GM18873 (cell line): ENCODE results near the gene BNIP3.
A peak's percentile ranks its signal among the peaks of the same experiment; 100 is the strongest.

Experiments
- ATAC-seq: cut with Tn5 transposase; IDR thresholded peaks from one replicate; pipeline ENCODE4 v1.9.1; 2021; ENCODE audit warnings: mild to moderate bottlenecking, moderate library complexity, moderate number of reproducible peaks; ENCODE audit not compliant: unreplicated experiment, low FRiP score

Gene BNIP3, protein sequence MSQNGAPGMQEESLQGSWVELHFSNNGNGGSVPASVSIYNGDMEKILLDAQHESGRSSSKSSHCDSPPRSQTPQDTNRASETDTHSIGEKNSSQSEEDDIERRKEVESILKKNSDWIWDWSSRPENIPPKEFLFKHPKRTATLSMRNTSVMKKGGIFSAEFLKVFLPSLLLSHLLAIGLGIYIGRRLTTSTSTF

DNA sequence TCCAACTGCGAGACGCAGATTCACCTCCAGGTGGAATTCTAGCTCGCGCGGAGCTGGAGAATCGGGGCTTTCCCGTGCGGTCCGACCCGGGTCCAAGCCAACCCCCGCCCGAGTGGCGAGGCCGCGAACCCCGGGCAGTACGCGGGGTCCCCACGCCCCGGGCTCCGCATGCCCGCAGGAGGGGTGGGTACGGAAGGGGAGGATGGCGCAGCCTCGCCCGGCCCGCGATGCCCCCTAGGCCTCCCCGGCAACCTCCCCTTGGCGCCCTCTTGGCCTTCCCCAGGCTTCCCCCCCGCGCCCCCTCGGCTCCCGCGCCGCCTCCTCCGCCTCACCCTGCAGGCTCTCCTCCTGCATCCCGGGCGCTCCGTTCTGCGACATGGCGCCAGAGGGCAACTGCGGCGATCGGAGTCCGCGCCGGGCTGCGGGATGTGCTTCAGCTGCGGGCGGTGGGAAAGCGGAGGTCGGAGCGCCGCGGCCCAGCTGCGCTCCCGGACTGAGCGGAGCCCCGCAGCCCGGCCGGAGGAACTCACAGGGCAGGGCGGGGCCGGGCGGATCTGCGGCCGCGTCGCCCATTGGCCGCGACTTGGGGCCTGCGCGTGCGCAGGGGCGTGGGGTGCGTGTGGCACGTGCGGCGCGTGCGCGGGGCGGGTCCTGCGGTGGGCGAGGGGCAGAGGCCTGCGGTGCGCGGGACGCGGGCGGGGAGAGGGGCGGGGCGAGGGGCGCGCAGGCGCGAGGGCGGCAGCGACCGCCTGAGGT lies at the start of gene BNIP3:
TSS of gene BNIP3 (minus strand) at position 495 of the 756 bp plus-strand sequence. CDS start at position 378, 117 bp downstream.
- peak; percentile 66 for ATAC-seq

DNA sequence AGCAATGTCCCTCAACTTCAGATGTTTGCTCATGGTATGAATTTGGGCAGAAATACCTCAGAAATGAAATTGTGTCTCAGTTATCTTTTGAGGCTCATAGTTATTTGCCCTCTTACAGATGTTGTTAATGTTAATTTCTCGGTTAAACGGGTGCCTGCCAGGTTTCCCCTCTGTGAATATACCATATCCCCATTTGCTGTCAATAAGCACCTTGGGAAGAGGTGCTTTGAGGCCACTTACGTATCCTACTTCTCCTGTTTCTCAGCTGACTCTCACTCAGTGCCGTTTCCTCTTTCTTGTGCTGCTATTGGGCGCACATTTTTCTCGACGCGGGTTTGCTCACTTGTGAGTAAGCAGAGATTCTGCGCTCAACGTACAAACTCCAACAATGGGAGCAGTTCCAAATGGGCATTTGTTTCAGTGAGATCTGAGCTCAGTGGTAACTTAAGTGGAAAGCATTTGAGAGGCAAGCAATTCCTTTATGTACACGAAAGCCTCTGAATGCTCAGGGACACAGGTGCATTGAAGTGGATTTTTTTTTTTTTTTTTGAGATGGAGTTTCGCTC lies 49.3 kb upstream of the BNIP3 start:
- no peak for ATAC-seq

DNA sequence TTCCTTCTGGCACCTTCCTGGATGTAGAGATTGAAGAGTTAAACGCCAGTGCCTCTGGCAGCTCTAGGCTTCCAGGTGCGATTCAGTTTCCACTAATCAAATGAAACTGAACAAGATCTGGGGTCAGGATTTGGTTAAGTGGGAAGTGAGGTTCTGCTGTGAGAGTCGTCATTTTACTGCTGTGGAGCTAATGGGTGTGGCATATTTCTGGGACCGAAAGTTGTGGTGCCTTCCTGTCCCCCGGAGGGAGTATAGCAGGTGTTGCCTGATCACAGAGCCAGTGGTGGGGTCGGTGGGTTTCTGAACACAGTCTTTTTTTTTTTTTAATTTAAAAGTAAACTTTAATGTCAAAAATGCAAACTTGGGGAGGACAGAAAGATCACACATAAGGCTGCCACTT lies 47.0 kb upstream of the BNIP3 start:
- no peak for ATAC-seq

DNA sequence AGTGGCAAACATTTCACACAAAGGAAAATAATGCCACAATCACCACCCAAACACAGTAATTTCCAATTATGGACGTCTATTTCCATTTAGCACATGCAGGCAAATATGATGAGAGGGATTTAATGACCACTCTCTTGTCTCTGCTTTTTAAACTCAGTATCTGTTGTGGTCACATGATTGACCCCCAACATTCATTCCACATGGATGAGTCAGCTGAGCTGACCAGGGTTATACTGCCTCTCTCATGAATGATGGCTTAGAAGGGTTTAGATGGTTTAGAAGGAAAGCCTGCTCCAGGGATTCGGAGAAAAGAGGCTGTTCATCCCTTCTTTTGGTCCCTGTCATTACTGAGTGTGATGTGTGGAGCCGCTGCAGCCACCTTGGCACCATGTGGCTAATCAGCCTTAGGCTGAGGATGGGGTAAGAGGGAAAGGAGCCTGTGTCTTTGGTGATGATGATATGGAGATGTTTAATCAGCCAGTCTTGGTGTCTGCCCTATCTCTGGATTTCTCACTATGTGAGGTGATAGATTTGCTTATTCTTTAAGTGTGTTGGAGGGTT lies 45.8 kb upstream of the BNIP3 start:
- no peak for ATAC-seq

DNA sequence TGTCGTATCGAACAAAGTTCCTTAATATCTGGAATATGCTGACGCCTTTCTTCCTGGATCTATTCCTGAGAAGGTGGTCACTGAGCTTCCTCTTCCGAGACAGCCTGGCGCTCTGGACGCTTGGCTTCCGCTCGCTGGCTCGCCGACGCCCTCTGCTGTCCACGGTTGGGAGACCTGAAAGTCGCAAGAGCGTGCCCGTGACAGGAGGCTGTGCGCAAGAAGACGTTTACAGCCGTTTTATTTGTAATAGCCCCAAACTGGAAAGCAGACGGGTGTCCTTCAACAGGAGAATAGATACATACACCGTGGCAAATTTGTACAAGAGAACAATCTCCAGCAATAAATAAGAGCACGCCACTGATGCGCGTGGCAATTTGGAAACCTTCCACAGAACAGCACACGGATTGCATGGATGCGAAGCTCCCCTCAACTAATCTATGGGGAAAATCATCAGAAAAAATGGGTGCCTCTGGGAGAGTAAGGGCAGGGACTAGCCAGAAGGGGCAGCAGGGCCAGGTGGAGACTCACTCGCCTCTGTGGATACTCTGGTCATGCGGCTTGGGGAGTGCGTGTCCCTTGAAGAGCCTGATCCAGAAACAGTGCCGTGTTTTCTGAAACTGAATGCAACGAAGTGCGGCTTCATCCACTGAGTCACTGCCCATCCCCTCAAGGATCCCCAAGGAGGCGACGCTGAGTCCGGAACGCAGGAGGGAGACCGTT lies 41.5 kb upstream of the BNIP3 start:
- peak; percentile 56 for ATAC-seq

DNA sequence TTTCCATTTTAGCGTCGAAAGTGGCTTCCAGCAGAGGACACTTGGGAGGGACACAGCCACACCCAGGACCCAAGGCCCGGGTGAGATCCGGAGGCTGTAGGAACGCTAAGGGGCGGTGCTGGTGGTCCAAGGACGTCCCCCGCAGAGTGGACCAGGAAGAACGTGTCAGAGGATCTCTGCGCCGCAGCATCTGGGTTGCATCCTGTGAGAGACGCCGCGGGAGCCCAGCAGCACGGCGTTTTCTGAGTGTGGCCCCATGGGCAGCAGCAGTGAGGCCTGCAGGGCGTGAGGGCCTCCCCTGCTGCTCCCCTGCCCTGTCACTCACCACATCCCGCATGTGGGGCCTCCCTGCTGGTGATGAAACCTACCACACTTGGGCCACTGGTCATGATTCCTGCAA lies 40.5 kb upstream of the BNIP3 start:
- no peak for ATAC-seq

DNA sequence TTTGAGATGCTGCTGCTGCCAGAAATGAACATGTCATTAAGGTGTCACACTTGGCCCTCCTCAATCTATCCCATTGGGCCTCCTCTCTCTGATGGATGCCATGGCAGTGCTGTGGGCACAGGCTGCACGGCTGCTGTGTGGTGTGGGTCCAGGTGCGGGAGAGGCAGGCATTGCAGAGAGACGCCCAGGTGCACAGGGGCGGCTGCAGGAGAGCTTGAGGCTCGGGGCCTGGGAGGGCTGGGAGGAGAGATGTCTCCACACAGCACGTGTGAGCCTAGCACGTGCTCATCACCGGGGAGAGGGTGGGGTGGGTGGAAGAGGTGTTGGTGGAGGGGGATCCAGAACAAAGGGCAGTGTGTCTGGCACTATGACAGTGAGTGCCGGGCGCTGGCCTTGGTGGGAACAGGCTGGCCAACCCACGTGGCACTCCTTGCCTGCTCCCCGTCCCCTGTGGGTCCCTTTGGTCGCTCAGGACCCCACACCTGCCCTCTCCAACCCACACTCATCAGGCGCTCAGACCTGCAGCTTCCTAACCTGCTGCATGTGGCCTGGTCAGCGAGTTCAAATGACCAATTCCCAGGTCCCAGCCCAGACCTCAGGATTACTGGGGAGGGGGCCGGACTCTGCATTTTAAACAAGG lies 39.9 kb upstream of the BNIP3 start:
- ATAC-seq, result no peak

DNA sequence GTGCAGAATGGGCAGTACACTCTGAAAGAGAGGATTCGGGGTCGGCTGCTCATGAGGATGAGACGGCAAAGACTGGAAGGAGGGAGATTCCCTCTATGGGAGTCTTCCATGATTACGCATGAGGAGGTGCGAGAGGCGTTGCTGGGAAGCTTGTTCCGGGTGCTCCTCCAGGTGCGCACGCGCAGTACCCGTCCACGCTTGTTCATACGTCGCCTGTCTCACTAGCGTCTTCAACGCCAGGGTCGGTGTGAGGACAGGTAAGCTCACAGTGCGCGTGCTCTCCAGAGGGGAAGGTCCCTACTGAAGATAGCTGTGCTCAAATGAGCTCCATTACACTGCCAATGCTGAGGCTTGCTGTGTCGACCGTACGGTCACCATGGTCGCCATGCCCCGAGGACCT lies 39.3 kb upstream of the BNIP3 start:
- ATAC-seq, result no peak

DNA sequence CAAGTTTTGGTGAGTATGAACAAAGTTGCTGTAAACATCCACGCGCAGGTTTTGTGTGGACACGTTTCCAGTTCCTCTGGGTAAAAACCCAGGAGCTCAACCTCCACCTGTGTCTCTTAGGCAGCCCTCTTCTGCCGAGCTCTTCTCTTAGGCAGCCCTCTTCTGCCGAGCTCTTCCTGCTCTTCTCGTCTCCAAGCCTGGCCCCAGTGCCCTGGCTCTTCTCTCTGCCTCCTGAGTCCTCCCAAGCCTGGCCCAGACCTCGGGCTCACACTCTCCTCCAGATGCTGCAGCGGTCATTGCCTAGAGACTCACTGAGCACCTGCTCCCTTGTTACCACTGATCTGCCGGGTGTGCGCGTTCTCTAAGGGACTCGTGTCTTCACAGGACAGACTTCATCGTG lies 38.7 kb upstream of the BNIP3 start:
- ATAC-seq, result no peak

DNA sequence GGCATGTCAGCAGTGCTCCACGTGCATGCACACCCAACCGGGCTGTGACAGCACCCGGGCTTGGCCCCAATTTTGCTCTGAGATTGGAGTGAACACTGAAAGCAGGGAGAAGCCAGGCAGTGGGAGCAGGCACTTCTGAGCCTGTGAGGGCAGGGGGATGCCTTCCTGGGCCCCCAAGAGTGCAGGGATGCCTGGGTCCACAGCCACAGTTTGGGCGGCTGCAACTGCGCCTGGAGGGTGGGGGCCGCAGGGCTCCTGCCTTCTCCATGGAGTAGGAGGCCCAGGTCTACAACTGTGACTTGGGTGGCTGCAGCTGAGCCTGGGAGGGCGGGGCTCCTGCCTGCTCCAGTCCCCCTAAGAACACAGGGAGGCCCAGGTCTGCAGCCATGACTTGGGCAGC lies 37.6 kb upstream of the BNIP3 start:
- no peak for ATAC-seq

DNA sequence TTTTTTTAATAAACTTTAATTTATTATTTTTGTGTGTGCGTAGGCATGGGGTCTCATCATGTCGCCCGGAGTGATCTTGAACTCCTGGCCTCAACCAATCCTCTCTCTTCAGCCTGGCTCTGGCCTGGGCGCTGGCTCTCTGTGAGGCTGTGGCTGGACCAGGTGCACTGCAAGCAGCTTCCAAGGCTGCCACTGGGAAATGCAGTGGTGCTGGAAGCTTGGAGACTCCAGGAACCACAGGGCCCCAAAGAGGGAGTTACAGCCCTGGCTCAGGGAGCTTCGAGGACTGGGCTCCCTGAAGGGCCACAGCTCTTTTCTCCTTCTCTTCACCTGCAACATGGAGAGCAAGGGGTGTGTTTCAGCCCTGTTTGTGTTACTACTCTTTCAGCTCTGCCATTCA lies 36.7 kb upstream of the BNIP3 start:
- no peak for ATAC-seq

DNA sequence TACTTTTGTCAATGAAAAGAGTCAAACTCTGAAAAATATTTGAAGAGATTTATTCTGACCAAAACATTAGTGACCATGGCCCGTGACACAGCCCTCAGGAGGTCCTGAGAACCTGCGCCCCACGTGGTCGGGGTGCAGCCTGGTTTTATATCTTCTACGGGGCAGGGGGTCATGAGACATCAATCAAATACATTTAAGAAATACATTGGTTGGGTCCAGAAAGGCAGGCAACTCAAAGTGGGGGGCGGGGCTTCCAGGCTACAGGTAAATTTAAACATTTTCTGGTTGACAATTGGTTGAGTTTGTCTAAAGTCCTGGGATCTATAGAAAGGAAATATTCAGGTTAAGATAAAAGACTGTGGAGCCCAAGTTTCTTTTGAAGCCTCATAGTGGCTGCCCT lies 34.8 kb upstream of the BNIP3 start:
- ATAC-seq, result no peak

DNA sequence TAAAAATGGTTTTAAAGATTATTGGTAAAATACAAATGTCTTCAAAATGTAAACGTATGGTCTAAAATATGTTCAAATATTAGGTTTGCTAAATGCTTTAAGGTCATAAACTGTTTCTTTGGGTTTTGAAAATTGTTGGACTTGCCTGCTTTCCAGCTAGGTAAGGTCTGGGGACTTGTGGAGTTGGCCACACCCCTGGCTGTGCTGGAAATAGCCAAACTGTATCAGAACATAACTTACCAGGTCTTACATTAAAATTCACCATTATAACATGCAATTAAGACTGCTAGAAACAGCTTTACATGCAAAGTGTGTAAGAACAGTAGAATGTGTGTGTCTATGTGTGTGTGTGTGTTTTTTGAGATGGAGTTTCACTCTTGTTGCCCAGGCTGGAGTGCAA lies 29.7 kb upstream of the BNIP3 start:
- no peak for ATAC-seq

DNA sequence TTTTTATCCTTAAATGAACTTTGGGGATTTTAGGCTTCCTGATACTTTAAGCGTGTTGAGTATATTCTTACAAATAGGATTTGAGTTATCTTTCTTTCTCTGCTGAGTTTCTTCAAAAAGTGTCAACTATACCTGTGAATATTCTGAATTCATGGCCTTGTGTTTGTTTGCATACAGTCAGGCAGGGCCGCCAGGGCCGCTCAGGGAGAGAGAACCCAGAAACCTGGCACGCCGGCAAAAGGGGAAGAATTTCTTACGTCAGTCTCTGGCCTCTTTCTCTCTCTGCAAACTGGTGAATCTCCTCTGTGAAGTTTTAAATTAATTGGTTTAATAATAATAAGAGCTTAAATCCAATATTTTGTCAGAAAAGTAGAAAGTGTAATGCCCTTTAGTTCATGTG lies 29.3 kb upstream of the BNIP3 start:
- no peak for ATAC-seq

DNA sequence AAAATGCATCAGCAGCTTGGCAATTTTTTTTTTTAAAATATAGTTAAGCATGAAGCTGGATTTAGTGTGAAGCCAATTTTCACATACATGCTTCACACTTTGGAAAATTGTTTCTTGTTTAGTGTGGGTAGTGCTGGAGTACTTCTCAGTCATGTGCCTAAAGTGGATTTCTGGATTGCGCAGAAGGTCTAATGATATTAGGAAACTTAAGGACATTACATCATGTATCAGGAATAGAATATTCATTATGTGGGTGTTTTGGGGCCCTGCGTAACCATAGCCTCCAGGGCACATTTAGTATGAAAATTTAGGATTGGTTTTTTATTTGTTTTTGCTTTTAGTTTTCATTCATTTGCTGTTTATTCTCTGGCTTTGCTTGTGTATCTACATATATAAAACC lies 28.8 kb upstream of the BNIP3 start:
- ATAC-seq, result no peak

DNA sequence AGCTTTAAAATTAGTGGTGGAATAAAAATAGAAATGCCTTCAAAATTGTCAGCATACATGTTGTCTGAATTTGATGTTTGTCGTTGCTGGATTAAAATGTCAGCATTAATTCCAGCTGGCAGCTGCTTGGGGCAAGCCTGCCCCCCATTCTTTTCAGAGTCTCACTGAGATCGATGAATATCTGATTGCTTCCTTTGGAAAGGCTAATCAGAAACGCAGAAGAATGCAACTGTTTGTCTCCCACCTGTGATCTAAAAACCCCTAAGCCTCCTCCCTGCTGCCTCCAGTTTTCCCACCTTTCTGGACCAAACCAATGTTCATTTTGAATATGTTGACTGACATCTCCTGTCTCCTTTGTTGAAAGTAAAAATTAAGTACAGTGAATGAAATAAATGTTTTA lies 27.9 kb upstream of the BNIP3 start:
- no peak for ATAC-seq

DNA sequence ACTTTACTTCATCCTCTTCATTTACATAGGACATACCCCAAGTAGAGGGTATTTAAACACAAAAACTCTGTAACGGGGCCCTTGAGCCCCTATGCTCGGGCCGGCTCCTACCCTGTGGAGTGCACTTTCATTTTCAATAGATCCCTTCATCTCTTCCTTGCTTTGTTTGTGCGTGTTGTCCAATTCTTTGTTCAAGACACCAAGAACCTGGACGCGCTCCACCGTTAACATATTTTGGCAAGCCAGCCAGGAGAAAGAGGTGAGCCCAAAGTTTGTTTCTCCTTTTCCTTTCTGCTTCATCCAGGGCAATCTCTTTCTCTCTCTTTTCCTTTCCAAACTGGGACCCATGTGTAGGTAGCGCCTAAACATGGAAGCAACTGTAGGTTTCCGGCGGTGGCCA lies 26.0 kb upstream of the BNIP3 start:
- ATAC-seq, result no peak

DNA sequence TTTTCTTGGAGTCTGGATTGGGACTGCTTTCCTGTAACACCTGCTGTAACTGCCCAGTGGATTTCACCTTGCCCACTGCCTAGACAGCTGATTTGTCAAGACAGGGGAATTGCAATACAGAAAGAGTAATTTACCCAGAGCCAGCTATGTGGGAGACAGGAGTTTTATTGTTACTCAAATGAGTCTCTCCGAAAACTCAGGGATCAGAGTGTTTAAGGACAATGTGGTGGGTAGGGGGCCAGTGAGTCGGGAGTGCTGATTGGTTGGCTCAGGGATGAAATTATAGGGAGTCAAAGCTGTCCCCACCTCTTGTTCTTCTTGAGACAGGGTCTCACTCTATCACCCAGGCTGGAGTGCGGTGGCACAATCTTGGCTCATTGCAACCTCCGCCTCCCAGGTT lies 25.2 kb upstream of the BNIP3 start:
- no peak for ATAC-seq

DNA sequence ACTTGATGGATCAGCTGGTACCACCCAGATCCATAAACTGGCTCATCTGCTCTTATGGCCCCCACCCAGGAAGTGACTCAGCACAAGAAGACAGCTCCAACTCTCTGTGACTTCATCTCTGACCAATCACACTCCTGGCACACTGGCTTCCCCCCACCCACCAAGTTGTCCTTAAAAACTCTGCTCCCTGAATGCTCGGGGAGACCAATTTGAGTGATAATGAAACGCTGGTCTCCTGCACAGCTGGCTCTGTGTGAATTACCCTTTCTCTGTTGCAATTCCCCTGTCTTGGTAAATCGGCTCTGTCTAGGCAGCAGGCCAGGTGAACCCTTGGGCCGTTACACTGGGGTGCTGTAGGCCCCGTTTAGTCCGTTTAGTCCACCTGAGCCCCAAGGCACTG lies 23.4 kb upstream of the BNIP3 start:
- no peak for ATAC-seq

DNA sequence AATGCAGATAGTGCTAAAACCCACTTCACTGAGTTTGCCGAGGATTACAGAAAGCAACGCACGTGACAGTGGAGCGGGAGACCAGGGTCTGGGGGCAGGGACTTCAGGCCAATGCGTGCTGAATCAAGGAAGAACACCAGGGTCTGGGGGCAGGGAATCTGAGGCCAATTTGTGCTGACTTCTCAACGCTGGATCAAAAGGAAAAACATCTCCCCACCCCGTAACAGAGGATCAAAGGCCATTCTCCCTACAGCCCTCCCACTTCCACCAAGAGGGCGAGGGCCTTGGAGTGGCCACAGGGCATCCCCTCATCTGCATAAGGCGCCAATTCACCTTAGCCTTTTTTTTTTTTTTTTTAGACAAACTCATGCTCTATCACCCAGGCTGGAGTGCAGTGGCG lies 22.3 kb upstream of the BNIP3 start:
- ATAC-seq, result no peak
